ENCODE data around the gene PPFIBP1.

PPFIBP1 gene

GRCh38 chr12:27486961-27487360 is 37.0 kb upstream of the PPFIBP1 start:
- Histone ChIP-seq H3K36me3 (ENCODE audit: low read depth) (no peaks in the 10 kb centered on the region), H3K27me3 (ENCODE audit: insufficient read depth, poor library complexity, severe bottlenecking) (no peaks in the 10 kb centered on the region), H3K4me3 (ENCODE audit: severe bottlenecking) (no peak overlapping the region), H3K27ac (ENCODE audit: poor library complexity, severe bottlenecking) (no peak overlapping the region), H3K9me3 (ENCODE audit: severe bottlenecking) (no peaks in the 10 kb centered on the region), H3K4me1 (ENCODE audit: insufficient read depth, poor library complexity, severe bottlenecking) (no peaks in the 10 kb centered on the region)
- ATAC-seq (ENCODE audit: low read depth), result no peak
- no peak for TF ChIP-seq CTCF (IDR thresholded peaks at IDR 0.05; ENCODE audit: poor library complexity, severe bottlenecking)
- no peak for DNase-seq (ENCODE audit: low spot score)

GRCh38 chr12:27488479-27488878 is 35.5 kb upstream of the PPFIBP1 start:
- Histone ChIP-seq H3K9me3 (ENCODE audit: severe bottlenecking) (no peaks in the 10 kb centered on the region), H3K4me1 (ENCODE audit: insufficient read depth, poor library complexity, severe bottlenecking) (no peaks in the 10 kb centered on the region), H3K27me3 (ENCODE audit: insufficient read depth, poor library complexity, severe bottlenecking) (no peaks in the 10 kb centered on the region), H3K27ac (ENCODE audit: poor library complexity, severe bottlenecking) (no peak overlapping the region), H3K4me3 (ENCODE audit: severe bottlenecking) (no peak overlapping the region), H3K36me3 (ENCODE audit: low read depth) (no peaks in the 10 kb centered on the region)
- no peak for TF ChIP-seq CTCF (IDR thresholded peaks at IDR 0.05; ENCODE audit: poor library complexity, severe bottlenecking)
- no peak for ATAC-seq (ENCODE audit: low read depth)
- no peak for DNase-seq (ENCODE audit: low spot score)

- ATAC-seq (ENCODE audit: low read depth) (no peak), DNase-seq (ENCODE audit: low spot score) (no peak)
- TF ChIP-seq CTCF (IDR thresholded peaks at IDR 0.05; ENCODE audit: poor library complexity, severe bottlenecking), result no peak
- Histone ChIP-seq H3K4me3 (ENCODE audit: severe bottlenecking) (no peak overlapping the region), H3K9me3 (ENCODE audit: severe bottlenecking) (no peaks in the 10 kb centered on the region), H3K27me3 (ENCODE audit: insufficient read depth, poor library complexity, severe bottlenecking) (no peaks in the 10 kb centered on the region), H3K36me3 (ENCODE audit: low read depth) (no peaks in the 10 kb centered on the region), H3K27ac (ENCODE audit: poor library complexity, severe bottlenecking) (no peak overlapping the region), H3K4me1 (ENCODE audit: insufficient read depth, poor library complexity, severe bottlenecking) (no peaks in the 10 kb centered on the region)
Measured at GRCh38 chr12:27491226-27491625, 32.8 kb upstream of the PPFIBP1 start.

- Histone ChIP-seq H3K9me3 (ENCODE audit: severe bottlenecking) (no peaks in the 10 kb centered on the region), H3K27me3 (ENCODE audit: insufficient read depth, poor library complexity, severe bottlenecking) (no peaks in the 10 kb centered on the region), H3K36me3 (ENCODE audit: low read depth) (no peaks in the 10 kb centered on the region), H3K27ac (ENCODE audit: poor library complexity, severe bottlenecking) (no peak overlapping the region), H3K4me3 (ENCODE audit: severe bottlenecking) (no peak overlapping the region), H3K4me1 (ENCODE audit: insufficient read depth, poor library complexity, severe bottlenecking) (no peaks in the 10 kb centered on the region)
- no peak for TF ChIP-seq CTCF (IDR thresholded peaks at IDR 0.05; ENCODE audit: poor library complexity, severe bottlenecking)
- DNase-seq (ENCODE audit: low spot score) (no peak), ATAC-seq (ENCODE audit: low read depth) (no peak)
Measured at GRCh38 chr12:27493260-27493940, 30.6 kb upstream of the PPFIBP1 start.

GRCh38 chr12:27497446-27497845 is 26.6 kb upstream of the PPFIBP1 start:
- Histone ChIP-seq H3K4me3 (ENCODE audit: severe bottlenecking) (no peak overlapping the region), H3K27me3 (ENCODE audit: insufficient read depth, poor library complexity, severe bottlenecking) (no peaks in the 10 kb centered on the region), H3K9me3 (ENCODE audit: severe bottlenecking) (no peaks in the 10 kb centered on the region), H3K27ac (ENCODE audit: poor library complexity, severe bottlenecking) (no peak overlapping the region), H3K4me1 (ENCODE audit: insufficient read depth, poor library complexity, severe bottlenecking) (no peaks in the 10 kb centered on the region), H3K36me3 (ENCODE audit: low read depth) (no peaks in the 10 kb centered on the region)
- DNase-seq (ENCODE audit: low spot score) (no peak), ATAC-seq (ENCODE audit: low read depth) (no peak)
- TF ChIP-seq CTCF (IDR thresholded peaks at IDR 0.05; ENCODE audit: poor library complexity, severe bottlenecking), result no peak

Measured in RWPE2 (cell line).